ENCODE results near the gene MAP9.
"Not testable (repeated sequence)": the region's sequence is repeated elsewhere in the genome, so short reads cannot be mapped to it uniquely, and the experiment has no call there.

The MAP9 gene

GRCh38 chr4:155376387-155377268 lies at the start of gene MAP9:
TSS of gene MAP9 (minus strand) at chr4:155376965. CDS start at chr4:155375850, 1,115 bp downstream.
- DNase-seq, result peak; percentile 86

DNA sequence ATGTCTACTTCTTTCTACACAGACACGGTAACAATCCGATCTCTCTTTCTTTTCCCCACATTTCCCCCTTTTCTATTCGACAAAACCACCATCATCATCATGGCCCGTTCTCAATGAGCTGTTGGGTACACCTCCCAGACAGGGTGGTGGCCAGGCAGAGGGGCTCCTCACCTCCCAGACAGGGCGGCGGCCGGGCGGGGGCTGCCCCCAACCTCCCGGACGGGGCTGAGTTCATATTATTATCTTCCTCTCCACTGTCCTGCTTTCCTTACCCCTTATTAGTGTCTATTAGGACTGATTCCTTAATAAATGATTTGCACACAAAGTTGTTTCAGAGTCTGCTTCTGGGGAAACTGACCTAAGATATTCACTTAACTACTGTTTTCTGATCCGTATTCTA lies 48.0 kb upstream of the MAP9 start:
- DNase-seq, result not testable (repeated sequence)

DNA sequence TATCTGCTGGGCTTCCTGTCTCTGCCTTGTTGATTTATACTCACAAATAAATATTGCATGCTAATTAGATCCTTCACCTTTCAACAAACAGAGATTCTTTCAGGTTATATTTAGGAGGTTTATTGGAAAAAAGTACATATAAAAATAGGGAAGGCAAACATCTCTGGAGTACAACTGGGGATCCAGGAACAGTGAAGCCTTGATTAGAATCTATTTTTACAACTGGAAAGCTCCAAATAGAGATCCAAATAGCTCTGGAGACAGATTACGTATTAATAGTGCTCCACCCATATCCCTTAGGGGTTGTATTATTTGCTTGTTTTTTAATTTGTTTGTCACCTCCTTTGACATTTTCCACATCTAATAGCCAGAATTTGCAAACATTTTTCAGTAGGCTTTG lies 46.9 kb upstream of the MAP9 start:
- no peak for DNase-seq

GRCh38 chr4:155419266-155419665 lies 42.5 kb upstream of the MAP9 start:
- DNase-seq, result no peak

DNA sequence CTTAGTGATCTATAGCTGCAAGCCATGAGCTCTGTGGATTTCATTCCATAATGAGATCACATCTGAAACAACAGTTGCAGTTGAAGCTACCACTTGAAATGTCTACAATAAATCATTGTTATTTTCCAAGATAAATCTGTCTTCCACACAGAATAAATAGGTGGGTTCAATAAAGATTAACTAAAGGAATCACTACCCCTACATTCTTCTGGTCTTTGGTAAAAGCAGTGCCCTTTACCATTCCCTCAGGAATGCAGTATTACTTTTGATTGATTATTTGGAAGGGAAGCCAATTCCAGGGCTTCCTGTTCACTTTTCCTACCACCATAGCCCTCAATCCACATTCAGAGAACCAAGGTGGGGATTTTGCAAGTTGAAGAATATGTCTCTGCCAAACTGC lies 38.9 kb upstream of the MAP9 start:
- no peak for DNase-seq

GRCh38 chr4:155413451-155413850 lies 36.7 kb upstream of the MAP9 start:
- DNase-seq, result no peak

DNA sequence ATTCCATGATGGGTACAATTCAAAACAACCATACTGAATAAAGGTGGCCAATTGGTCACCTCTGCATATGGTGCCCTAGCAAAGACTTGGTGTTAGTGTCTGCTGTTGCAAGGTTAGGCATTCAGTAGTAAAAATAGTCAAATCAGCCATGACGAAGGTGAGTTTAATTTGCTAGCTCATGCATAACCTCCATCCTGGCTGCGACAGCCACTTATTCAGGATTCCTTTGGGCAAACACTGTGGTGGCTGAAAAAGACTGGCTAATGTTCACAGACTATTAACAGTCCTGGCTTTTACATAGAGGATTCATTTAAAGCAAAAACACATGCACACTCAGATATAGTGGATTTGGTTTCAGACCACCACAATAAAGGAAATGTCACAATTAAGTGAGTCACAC lies 34.8 kb upstream of the MAP9 start:
- no peak for DNase-seq

DNA sequence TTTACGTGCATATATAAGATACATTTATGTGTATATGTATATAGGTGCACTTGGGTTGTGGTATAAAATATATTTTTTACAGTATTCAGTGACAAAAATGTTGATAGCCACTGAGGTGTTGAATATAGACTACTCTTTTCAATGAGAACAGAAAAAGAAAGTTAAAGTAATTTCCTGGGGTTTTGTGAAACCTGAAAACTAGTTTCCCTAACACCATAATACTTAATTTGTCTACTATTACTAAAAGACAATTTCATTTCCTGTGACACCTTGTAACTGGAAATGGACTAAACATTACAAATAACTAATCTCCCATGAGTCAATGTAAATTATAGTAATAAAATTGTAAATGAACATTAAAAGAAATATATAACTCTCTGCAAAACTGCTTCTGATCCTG lies 32.0 kb upstream of the MAP9 start:
- DNase-seq, result no peak

- no peak for DNase-seq
Observed at GRCh38 chr4:155407480-155407879, 30.7 kb upstream of the MAP9 start.

- no peak for DNase-seq
Observed at GRCh38 chr4:155405059-155405458, 28.3 kb upstream of the MAP9 start.

DNA sequence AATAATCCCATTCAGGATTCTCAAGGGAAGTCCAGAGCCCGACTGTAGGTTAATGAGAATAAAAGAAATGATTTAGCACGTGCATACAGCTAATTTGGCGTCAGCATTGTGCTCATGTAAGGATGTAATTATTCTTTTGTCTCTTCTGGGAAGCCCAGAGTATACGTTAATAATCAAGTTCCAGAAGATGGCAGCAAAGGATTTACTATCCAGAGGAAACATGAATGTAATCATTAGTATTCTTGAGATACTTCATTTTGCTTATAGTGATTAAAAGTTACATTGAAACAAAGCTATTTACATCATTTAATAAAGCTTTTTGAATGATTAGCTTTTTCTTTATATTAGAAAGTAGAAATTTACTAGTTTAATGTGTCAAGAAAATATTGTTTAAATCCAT lies 27.1 kb upstream of the MAP9 start:
- no peak for DNase-seq

GRCh38 chr4:155402941-155403340 lies 26.2 kb upstream of the MAP9 start:
- DNase-seq, result no peak

- DNase-seq, result no peak
Observed at GRCh38 chr4:155400893-155401292, 24.1 kb upstream of the MAP9 start.

- DNase-seq, result no peak
Observed at GRCh38 chr4:155399974-155400697, 23.4 kb upstream of the MAP9 start.

GRCh38 chr4:155392481-155393184 lies 15.9 kb upstream of the MAP9 start:
- DNase-seq, result no peak

DNA sequence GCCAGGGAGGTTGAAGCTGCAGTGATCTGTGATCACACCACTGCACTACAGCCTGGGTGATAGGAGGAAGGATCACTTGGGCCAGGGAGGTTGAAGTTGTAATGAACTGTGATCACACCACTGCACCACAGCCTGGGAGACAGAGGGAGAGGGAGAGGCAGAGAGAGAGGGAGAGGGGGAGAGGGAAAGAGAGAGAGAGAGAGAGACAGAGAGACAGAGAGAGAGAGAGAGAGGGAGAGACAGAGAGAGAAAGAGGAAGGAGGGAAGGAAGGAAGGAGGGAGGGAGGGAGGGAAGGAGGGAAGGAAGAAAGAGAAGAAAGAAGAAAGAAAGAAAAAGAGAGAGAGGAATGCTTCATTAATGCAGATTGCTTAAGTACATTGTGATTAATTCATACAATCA lies 15.2 kb upstream of the MAP9 start:
- no peak for DNase-seq

GRCh38 chr4:155388162-155388561 lies 11.4 kb upstream of the MAP9 start:
- DNase-seq, result no peak

DNA sequence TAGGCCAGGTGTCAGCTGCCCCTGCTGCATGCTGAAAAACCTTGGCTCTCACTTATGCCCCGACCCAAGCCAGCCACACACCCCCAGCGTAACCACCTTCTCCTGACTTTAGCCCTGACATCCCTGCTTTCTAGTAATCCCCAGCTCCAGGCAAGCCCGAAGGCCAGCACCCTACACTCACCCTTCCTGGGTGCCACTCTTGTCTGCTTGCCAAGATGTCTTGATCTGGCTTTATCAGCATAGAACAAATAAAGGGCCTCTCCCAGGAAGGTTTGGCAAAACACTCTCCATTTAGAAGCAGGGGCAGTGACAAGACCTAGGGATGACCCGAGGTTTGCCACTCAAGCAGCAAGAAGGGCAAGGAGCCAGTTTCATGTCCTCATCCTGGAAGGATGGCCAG lies 6.8 kb upstream of the MAP9 start:
- DNase-seq, result no peak

- peak; percentile 47 for DNase-seq
Observed at GRCh38 chr4:155377276-155377675, 511 bp upstream of the MAP9 start.

DNA sequence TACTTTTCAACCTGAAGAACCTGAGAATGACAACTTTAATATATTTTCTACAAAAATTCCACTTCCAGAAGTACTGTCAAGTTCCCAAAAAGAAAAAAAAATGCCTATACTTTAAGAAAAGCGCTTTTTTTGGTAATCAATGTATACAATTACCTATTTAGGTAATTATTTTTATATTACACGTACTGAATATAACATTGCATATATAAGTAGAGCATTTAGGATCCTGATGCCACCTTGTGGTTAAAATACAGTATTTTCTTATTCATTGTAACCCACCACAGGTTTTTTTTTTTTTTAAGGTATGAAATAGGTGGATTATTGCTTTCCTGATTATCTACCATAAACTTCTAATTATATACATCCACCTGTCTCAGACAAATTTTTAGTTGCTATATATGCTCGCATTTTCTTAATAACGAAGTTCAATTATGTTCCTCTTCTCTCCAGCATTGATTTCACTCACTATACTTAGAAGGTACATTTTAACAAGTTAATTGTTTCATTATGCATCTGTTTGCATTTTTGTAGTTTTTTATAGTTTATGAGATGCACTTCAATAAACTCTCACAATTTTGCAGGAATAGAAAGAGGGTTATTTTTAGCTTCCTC lies 5.2 kb downstream of the MAP9 start:
- DNase-seq, result no peak

GRCh38 chr4:155367608-155368007 lies 9.2 kb downstream of the MAP9 start:
- no peak for DNase-seq

DNA sequence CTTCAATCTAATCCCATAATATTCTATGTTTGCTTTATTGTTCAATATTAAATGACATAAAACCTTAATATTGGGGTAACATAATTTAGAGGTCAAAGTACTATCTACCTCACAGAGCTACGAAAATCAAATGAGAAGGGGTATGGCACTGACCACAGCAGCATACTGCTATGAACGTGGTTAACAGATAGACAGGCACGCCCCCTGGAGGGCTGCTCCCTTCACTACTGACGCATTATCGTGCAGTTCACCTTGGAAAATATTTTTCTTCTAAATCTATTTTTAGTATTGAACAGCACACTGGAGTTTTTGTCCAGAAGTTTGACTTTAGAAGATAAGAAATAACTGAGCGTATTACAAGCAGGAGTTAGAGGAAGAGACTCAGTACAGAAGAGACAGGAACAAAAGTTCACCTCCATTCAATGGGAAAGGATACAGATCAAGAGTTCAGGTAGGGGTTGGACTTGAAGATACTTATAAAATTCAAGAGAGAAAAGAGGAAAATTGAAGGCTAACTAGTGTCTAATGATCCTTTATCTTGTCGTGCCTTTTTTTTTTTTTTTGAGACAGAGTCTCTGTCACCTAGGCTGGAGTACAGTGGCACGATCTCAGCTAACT lies 22.7 kb downstream of the MAP9 start:
- DNase-seq, result no peak

DNA sequence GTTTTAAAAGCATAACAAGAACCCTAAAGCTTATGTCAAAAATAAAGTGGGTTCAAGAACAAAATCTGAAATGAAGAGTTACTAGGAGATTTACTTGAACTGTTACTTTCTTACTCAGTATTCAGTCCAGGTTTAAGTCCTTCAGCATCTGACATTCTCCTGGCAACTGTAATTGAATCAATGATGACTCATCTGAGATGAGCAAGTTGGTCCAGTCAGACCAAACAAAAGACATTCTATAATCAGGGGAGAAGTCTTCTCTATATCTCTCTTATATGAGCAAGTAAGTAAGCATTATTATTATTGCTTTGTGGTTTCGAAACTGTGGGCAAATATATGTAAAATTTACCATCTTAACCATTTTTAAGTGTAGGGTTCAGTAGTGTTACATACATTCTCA lies 34.6 kb downstream of the MAP9 start:
- no peak for DNase-seq
